ENCODE measurements around the gene PRKAB2.
A peak's percentile ranks its signal among the peaks of the same experiment; 100 is the strongest.
"Not testable (repeated sequence)": the region's sequence is repeated elsewhere in the genome, so short reads cannot be mapped to it uniquely, and the experiment has no call there.

The PRKAB2 gene, protein sequence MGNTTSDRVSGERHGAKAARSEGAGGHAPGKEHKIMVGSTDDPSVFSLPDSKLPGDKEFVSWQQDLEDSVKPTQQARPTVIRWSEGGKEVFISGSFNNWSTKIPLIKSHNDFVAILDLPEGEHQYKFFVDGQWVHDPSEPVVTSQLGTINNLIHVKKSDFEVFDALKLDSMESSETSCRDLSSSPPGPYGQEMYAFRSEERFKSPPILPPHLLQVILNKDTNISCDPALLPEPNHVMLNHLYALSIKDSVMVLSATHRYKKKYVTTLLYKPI

DNA sequence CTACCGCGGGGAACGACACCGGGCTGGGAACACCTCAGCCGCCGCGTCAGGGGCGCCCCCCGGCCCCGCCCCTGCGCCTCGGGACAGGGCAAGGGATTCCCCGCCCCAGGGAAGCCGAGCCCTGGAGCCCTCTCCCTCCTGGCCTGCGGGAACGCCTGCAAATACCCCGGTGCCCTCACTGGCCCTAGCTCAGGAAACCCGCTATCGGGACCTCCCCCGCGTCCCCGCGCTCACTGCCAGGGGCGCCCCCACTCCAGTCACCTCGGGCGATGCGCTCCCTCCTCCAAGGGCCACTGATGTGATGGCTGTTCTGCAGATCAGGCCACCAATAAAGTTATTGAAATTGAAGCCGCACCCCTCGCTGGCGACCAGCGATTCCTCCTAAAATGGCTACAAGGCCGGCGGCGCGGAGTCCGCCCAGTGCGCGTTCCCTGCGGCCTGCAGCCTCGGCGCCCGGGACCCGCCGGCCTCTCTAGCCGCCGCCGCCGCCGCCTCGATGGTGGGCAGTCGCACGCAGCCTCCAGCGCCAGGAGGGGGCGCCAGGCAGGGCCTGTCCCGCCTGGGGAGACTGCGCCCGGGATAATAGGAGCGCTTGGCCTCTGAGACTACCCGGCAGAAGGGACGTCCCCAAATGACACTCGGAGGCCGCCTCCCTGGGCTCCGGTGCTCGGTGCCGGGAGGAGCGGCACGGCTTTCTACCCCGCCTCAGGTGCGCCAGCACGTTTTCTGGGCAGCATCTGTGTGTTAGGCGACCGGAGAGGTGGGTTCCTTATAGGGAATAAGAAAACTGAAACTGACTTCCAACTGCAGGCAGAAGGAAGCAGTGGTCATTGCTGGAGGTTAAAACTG is at the start of gene PRKAB2:
Gene PRKAB2 (minus strand): TSS at position 303 of the 849 bp plus-strand sequence. CDS start 326 bp downstream, outside the sequence.
- DNase-seq: peak; percentile 97

DNA sequence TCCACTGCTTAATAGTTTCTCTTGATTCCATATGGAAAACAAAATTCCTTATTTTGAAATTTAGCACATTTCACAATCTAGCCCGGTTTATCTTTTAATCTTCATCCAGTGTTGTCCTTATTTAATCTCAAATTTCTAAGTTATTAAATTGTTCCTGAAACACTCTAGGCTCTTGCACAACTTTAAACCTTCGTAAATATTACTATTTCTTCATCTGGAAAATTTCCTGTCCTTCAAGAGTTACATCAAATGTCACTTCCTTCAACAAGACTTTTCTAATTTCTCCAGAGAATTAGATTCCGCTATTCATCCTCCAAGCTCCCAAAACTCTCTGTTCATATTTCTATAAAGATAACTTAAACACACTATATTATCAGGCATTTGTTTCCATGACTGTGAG is 46.3 kb upstream of the PRKAB2 start:
- no peak for DNase-seq

DNA sequence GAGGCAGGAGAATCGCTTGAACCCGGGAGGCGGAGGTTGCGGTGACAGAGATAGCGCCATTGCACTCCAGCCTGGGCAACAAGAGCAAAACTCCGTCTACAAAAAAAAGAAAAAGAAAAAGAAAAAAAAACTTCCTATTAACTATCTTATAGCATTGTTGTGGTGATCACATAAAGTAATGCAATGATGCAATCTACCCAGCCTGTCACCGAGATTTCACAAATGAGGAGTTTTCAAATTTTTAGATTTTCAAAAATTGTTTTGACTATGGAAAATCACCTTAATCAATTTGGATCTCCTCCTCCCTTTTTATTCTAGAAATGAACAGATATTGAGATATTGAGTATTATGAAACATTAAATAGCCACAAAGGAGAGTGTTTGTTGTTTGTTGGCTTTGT is 44.9 kb upstream of the PRKAB2 start:
- no peak for DNase-seq

DNA sequence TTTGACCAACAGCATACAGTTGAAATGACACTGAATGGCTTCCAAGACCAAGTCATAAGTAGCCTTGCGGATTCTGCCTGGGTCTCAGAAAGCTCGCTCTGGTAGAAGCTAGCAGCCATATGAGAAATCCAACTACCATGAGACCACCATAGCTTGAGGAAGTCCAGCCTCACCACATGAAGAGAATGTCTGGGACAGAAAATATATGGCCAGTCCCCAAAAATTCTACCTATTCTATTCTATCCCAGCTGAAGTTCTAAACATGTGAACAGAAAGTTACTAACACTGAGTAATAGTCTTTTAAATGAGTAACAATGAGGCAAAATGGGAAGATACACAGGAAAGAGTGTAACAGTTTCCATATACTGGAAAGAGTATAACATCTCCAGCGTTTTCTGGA is 43.9 kb upstream of the PRKAB2 start:
- no peak for DNase-seq

DNA sequence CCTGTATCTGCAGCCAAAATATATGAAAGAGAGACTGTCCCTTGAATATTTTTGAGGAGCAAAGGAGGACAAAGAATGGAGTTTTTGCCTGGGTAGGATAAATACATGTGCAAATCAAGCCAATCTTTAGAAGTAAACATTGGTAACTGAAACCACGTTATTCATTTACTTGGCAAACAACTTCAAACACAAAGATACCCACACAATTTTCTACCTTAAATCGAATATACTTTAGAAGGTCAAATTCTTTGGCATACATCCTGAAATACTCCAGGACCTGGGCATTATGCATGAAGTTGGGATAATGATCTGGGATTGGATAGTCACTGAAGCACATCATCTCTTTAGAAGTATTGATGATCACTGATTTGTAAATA is 43.3 kb upstream of the PRKAB2 start:
- DNase-seq: no peak

DNA sequence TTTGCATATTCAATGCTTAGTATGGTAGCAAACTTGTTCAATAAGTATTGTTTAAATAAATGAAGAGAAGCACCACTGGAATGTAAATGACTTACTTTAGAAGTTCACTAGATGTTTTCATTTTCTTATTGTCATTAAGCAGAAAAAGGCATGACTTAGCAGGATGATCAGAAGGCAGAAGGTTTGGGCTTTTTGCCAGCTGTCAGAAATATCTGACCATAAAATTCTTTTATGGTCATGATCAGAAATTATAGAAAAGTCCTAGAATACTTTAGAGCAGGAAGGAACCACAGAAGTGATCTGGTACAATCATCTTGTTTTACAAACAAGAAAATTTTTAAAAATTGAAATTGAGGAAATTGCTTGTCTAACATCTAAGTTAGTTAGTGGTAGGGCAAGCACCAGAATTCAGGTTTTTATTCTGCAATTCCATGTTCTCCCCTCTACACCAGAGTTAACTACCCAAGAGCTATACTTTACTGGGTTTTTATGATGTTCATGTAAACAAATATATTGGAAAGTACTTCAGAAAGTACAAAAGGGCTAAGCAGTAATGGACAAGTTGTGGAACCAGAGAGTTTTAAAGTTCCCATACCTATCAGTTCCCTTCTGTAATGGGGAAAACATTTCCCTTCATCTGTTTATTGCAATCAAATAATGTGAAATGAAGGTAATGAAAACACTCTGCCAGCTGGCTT is 42.7 kb upstream of the PRKAB2 start:
- DNase-seq: no peak

DNA sequence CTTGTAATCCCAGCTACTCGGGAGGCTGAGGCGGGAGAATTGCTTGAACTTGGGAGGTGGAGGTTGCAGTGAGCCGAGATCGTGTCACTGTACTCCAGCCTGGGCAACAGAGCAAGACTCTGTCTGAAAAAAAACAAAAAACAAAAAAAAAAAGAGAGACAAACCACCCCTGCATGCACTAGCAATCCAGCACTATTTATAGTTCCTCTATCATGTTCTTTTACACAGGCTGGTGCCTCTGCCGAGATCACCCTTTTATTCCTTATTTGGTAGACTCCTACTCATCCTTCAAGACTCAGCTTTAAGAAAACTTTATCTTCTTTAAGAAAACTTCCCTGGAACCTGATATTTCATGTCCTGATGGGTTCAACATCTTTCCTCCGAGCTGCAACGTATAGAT is 42.1 kb upstream of the PRKAB2 start:
- DNase-seq: no peak

DNA sequence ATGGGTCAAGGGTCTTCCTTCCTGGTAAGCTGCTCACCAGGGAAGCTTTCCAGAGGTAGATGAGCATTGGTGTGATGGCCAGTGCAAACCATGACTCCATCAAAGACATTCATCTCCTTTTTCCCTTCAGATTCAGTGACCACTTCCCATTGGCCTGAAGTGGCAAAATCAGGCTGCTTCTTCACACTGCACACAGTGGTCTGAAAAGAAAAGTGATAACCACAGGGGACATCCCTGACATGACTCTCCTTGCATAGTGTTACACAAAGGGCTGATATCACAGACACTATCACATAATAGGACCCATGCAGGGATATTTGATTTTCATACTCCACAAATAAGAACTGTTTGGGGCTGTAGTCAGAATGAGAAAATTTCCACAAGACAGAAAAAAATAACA is 41.0 kb upstream of the PRKAB2 start:
- DNase-seq: no peak

DNA sequence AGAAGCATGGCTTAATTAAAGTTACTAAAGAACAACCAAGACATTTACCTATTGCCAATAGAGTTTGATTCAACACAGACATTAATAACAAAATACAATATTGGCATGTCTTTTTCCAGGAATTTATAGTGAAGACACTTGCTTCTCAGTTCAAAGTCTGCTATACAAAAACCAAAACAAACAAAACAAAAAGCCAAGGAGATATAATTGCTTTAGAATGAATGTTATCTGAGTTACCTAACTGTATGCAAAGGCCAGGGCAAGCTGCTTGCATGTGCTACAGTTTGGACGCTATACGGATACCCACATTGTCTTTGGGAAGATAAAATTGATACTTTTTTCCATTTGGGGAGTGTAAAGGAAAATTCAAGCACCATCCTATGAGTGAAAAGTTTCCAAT is 39.3 kb upstream of the PRKAB2 start:
- no peak for DNase-seq

DNA sequence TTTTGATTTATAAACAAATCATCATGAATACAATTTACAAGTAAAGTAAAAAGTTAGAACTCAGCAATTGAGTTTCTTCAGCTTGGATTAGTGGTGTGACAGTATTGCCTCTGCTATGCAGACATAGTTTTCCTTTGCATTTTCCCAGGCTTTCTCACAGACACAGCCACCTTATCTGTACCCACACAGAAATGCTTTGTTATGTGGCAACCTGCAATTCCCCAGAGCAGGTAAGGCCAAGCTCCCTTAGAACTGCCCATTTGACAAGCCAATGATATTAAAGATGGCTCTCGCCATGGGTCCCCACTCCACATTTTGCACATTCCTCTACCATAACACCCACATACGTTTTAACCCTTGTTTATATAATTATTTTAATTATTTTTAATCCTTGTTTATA is 38.7 kb upstream of the PRKAB2 start:
- DNase-seq: no peak

DNA sequence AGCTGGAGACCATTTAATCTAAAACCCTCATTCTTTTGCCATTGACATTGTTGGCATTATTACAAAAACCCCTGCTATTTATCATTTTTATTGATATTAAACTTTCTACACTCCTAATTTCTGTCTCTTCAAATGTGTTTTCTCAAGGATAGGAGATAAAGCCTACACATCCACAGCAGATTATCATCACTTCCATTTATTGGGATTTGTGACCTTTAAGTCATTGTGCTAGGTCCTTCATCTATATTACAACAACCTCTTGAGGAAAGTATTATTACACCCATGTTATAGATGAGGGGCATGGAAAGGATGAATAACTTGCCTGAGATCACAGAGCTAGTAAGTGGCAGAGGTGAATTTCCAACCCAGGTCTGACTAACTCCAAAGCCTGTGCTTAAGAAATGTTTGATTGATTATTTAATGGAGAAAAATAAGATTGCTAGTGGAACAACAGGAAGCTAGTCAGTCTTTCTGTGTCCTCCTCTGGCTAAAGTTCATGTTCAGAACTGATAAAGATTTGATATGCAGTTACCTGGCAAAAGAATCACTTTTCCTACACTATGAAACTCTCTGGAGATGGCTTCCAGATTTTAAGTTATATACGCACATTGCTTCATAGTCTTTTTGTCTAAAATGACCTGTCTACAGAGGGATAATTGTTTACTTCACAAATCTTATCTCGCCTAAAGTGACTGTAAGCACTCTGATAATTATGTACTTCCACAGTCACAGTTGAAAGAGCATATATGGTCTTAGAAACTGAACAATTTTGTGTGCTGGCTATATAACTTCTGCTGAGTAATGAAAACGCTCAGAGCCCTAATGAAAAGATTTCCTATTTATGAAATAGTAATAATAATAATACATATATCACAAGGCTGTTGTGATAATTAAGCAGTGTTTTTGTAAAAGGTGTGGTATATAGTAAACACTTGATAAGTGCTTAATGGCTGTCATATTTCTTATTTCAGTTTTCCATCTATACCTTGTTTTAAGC is 37.9 kb upstream of the PRKAB2 start:
- DNase-seq: no peak

DNA sequence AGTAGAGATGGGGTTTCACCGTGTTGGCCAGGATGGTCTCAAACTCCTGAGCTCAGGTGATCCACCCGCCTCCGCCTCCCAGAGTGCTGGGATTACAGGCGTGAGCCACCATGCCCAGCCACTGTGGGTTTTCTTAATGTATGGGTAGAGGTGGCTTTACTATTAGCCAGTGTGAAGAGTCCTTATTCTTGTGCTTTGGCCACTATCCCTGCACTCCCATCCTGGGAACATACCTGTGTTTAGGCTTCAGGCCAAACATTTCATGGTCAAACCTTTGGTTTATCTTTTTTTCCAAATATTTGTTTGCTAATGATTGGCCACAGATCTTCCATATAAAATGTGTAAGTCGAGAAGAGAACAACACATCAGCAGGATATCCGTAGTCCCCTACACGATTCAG is 36.3 kb upstream of the PRKAB2 start:
- no peak for DNase-seq

DNA sequence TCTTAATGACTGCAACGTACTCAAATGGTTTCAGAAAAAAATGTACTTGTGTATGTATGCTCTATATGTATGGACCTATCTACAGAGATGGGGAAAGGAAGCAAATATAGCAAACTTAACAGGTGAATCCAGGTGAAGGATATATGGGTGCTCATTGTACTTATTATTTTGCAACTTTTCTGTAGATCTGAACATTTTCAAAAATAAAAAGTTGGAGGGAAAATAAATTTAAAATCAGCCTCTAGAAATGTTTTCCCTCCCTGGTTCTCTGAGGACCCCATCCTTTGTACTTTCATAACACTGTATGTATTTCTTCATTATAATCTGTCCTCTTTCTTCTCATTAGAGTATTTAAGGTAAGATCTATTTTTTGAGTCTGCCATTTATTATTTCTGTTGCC is 34.9 kb upstream of the PRKAB2 start:
- no peak for DNase-seq

DNA sequence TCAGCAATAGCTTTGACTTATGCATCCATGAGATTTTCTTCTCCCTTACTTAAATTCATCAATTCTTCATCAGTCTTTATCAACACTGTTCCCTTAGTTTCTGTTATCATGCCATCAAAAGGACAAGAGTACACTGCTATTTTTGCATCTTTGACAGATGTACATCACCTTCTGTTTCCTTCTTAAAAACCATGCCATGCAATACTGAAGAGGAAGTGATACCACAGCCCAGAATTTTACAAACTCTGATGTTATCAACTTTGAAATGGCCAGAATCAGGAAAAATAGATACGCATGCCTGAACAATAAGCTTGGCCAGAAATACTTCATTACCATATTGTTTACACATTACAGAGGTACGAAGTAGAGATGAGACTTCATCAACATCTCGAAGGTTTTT is 31.8 kb upstream of the PRKAB2 start:
- DNase-seq: no peak

DNA sequence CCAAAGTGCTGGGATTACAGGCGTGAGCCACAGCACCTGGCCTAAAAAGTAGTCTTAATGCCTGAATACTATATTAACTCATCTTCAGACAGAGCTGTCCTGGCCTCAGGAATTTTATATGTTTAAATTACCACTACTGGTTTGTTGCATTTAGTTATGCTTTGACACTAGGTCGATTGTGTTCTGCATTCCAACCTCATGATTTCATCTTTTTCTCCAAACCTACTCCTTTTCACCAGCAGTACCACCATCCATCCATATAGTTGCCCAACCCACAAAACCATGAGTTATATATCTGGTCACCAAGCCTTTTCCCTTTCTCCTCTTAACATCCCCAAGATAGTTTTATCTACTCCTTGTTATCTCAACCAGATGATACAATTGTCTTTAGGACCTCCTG is 30.3 kb upstream of the PRKAB2 start:
- no peak for DNase-seq

DNA sequence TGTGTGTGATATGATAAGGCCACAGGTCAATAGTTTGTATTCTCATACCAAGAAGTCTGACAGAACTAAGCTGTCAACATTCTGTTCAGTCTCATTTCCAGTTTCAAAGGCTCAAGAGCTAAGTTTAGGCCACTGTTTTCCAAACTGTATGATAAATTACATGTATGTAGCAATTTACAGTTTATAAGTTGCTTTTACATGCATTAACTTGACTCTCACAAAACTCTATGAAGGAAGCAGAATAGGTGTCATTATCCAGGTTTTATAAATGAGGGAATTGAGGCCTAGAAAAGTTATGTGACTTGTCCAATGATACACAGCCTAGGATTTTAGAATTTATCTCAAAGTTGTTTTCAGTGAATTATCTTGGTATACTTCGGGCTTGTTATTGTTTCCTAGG is 29.5 kb upstream of the PRKAB2 start:
- no peak for DNase-seq

DNA sequence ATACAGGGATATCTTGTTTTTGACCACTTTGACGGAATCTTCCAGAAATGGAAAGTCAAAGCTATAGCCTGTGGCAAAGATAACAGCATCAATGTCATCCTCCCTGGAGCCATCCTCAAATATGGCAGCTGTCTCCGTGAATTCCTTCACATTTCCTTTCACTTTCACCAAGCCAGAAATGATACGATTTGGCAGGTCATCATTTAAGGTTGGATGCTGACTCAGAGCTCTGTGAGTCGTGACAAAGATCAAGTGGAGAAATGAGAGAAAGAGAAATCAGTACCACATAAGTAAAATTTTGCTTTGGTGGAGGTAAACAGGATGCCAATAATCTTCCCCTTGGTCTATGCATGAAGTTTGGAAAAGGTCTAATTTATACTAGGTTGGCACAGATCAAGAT is 29.0 kb upstream of the PRKAB2 start:
- DNase-seq: no peak

DNA sequence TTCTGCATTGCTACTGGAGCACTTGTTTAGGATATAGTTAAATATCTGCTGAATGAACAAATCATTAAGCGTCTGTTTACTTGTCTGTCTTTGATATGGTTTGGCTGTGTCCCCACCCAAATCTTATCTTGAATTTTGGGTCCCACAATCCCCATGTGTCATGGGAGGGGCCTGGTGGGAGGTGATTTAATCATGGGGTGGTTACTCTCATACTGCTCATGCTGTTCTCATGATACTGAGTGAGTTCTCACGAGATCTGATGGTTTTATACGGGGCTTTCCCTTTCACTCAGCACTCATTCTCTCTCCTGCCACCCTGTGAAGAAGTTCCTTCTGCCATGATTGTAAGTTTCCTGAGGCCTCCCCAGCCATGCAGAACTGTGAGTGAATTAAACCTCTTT is 25.1 kb upstream of the PRKAB2 start:
- DNase-seq: not testable (repeated sequence)

DNA sequence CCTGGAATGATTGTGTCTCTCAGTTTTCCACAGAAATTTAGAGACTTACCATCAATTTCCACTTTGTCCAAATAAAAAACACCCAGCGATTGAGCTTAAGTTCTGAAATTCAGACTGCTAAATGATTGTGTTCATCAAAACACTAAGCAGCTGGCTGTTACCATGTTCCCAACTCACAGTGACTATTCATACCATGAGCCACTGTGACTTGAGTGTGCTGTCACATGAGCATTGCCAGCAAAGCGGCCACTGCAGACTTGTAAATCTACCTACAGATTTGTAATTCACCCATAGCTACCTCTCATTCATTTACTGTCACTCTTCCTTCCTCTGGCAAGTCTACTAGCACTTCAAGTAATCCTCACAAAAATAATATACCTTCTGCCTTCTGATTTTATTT is 17.2 kb upstream of the PRKAB2 start:
- no peak for DNase-seq

DNA sequence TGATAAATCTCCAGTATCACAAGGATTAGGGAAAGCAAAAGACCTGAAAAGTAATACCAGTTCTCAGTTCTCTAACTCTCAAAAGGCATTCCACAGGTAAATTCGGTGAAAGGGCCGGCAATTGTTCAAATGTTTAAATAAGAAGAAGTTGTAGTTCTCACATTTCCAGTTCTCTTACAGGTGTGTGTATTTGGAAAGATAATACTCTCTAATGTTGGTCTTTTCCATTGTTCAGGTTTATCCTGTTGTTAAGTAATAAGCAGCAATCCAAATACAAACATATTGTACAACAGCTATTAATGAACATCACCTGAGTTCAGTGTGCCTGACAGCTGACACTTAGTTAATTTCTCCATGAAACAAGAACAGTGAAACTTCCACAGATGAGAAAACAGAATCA is 13.2 kb upstream of the PRKAB2 start:
- DNase-seq: no peak

DNA sequence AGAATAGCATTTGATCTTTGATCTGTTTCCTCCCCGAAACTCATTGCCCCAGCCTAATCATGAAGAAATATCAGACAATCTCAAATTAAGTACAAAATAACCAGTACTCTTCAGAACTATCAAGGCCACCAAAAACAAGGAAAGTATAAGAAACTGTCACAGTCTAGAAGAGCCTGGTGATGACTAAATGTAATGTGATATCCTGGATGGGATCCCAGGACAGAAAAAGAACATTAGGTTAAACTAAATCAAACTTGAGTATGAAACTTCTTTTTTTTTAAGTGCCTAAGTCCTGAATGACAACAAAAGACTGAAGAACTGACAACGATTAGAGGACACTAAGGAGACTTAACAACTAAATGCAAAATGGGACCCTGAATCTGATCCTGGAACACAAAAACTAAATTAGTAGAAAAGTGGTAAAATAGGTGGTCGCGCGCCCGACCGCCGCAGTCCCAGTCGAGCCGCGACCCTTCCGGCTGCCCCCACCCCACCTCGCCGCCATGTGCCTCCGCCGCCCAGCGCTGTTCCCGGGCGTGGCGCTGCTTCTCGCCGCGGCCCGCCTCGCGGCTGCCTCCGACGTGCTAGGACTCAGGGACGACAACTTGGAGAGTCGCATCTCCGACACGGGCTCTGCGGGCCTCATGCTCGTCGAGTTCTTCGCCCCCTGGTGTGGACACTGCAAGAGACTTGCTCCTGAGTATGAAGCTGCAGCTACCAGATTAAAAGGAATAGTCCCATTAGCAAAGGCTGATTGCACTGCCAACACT is 5.5 kb upstream of the PRKAB2 start:
- DNase-seq: no peak

Data from activated CD8-positive, alpha-beta memory T cell treated with anti-CD3 and anti-CD28 coated beads for 24 hours (primary cell).